Heart left ventricle (tissue), 16 donors: Measurements from ENCODE around the gene DMD. TPM values are rescaled to one million over a fixed set of nuclear protein-coding genes. Genes with fewer than 3 reads are reported as not detected.
A peak's percentile ranks its signal among the peaks of the same experiment; 100 is the strongest.

Experiments used
- ATAC-seq, 4 donors: fragments of 200-7000 bp; cut with Tn5 transposase; one replicate each; pipeline ENCODE4 v1.9.1; 2020 to 2022; ENCODE audit warnings: moderate library complexity in 4 of 4, mild to moderate bottlenecking in 3 of 4, moderate number of reproducible peaks in 1 of 4
- DNase-seq, 5 donors: peaks; one replicate each; pipeline ENCODE4 v3.0.0-alpha.2; 2020
- H3K27ac ChIP-seq, 12 donors: fragments of 200-600 bp; sonication (generic) in 4 of 12; one replicate each; pipeline versions ENCODE4 v1.5.0 to v1.8.0; 2016 to 2022; ENCODE audit warnings: mild to moderate bottlenecking in 2 of 12
- H3K27me3 ChIP-seq, 9 donors: fragments of 200-600 bp; sonication (generic) in 2 of 9; one replicate each; pipeline versions ENCODE4 v1.5.1 to v1.8.0; 2016 to 2022; ENCODE audit warnings: mild to moderate bottlenecking in 3 of 9
- H3K36me3 ChIP-seq, 9 donors: fragments of 200-600 bp; sonication (generic) in 2 of 9; one replicate each; pipeline versions ENCODE4 v1.5.0 to v1.8.0; 2018 to 2022; ENCODE audit warnings: mild to moderate bottlenecking in 2 of 9
- H3K4me1 ChIP-seq, 12 donors: fragments of 200-600 bp; sonication (generic) in 4 of 12; one replicate each; pipeline versions ENCODE4 v1.5.0 to v1.8.0; 2016 to 2022; ENCODE audit warnings: mild to moderate bottlenecking in 3 of 12
- H3K4me3 ChIP-seq, 12 donors: fragments of 200-600 bp; sonication (generic) in 4 of 12; one replicate each; pipeline versions ENCODE4 v1.5.0 to v1.8.0; 2017 to 2022; ENCODE audit warnings: mild to moderate bottlenecking in 9 of 12, moderate library complexity in 4 of 12
- H3K9me3 ChIP-seq, 12 donors: fragments of 200-600 bp; sonication (generic) in 4 of 12; one replicate each; pipeline versions ENCODE4 v1.5.0 to v1.8.0; 2016 to 2022; ENCODE audit warnings: mild to moderate bottlenecking in 1 of 12
- POLR2A ChIP-seq, 2 donors: fragments of 450-650 bp; IDR thresholded peaks; one replicate each; pipeline ENCODE4 v1.6.1; 2017; ENCODE audit warnings: antibody characterized with exemption in 2 of 2, mild to moderate bottlenecking in 2 of 2, moderate library complexity in 2 of 2
- WGBS, 4 donors: extraction: QIAGEN DNeasy Blood & Tissue Kit in 2 of 4; methylation state at CpG; one replicate each; pipeline versions ENCODE4 v1.1.5 to v1.1.7; 2013 to 2018; 5-methylcytosine and 5-hydroxymethylcytosine counted together
- intact Hi-C, 10 donors: fragments of 100-400 bp; cut with DNase I; formaldehyde crosslinking; loops; one replicate each; pipeline versions ENCODE4 v1.11.1 to v1.14.2; 2022
- polyA plus RNA-seq, 2 donors: library from polyadenylated mRNA; stranded (reverse); fragments of 200-250 nt; gene quantifications; one replicate each; pipeline ENCODE4 v1.2.3, GENCODE V29; 2013
- total RNA-seq, 9 donors: library from RNA; depleted of rRNA in 2 of 9; stranded (reverse); fragments of >200 nt in 2 of 9; fragmentation: NEBNext Ultra II Directional in 3 of 9; extraction: Animal tissue kit (Norgen Biotek cat#: 25700) in 3 of 9; gene quantifications; one replicate each; pipeline versions ENCODE4 v1.1.0 to v1.2.4, GENCODE V29; 2016 to 2023
- TF ChIP-seq, protein P1 (sequence below), 12 donors: fragments of 200-600 bp; sonication (generic) in 4 of 12; IDR thresholded peaks; one replicate each; pipeline versions ENCODE4 v1.5.0 to v1.8.0; 2018 to 2022; ENCODE audit warnings: antibody characterized with exemption in 12 of 12, mild to moderate bottlenecking in 5 of 12
- donor health status: ischemic (EF 13 %, LVEDD 7.1; RV severe dilation, severe dysfunction).
- donor health status: healthy with polysubstance abuse.
- donor health status: DM: no; HTN: yes; CAD: no.
- donor health status: DM: no; HTN: no; CAD: no.
- donor health status: ischemic (EF 25% LVEDD 6.9; RV normal size, moderate dysfunction).
- donor health status: ischemic (EF 25% LVEDD 5.7; RV mildly dilated, moderate dysfunction).
- donor health status: healthy.
- donor health status: DM: yes; HTN: yes; CAD: no.
- donor health status: ischemic (EF 35%, LVEDD 5.7; RV mildly dilated, moderate dysfunction).
- donor health status: nonischemic (EF 11% LVEDD 7.7; RV severe dilation, severe dysfunction).
- donor health status: DM: yes; HTN: yes; CAD: no.
- donor health status: PGD.
- donor health status: ischemic (EF 29% LVEDD 5.4; RV normal size, mild dysfunction).
- donor health status: nonischemic (EF 23%, LVEDD 6.1; RV moderate dilation, normal function).

DMD gene
- total and polyA plus RNA-seq, 11 donors: 34.7 to 236 (median 162) TPM

- ATAC-seq: no peak
- WGBS, 4 donors: 55 to 66% (median 63%) methylated on average over 2 of the region's 2 CpGs
- no peaks in the 10 kb centered on the region for H3K4me1 ChIP-seq
- no peak overlapping the region for H3K4me3 ChIP-seq
- H3K27ac ChIP-seq: no peak overlapping the region
- H3K27me3 ChIP-seq: peaks cover 0 to 3% (median 0%) of the 10 kb centered on the region in 9 donors
- no peak for DNase-seq
- intact Hi-C loops: no loop called here
- no peaks in the 10 kb centered on the region for H3K36me3 ChIP-seq
- TF ChIP-seq, protein P1, sequence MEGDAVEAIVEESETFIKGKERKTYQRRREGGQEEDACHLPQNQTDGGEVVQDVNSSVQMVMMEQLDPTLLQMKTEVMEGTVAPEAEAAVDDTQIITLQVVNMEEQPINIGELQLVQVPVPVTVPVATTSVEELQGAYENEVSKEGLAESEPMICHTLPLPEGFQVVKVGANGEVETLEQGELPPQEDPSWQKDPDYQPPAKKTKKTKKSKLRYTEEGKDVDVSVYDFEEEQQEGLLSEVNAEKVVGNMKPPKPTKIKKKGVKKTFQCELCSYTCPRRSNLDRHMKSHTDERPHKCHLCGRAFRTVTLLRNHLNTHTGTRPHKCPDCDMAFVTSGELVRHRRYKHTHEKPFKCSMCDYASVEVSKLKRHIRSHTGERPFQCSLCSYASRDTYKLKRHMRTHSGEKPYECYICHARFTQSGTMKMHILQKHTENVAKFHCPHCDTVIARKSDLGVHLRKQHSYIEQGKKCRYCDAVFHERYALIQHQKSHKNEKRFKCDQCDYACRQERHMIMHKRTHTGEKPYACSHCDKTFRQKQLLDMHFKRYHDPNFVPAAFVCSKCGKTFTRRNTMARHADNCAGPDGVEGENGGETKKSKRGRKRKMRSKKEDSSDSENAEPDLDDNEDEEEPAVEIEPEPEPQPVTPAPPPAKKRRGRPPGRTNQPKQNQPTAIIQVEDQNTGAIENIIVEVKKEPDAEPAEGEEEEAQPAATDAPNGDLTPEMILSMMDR (IDR thresholded peaks at IDR 0.05): no peak
- TF ChIP-seq POLR2A (IDR thresholded peaks at IDR 0.05): no peak
- H3K9me3 ChIP-seq: no peaks in the 10 kb centered on the region
These were observed 1509.1 kb downstream of the DMD start for GRCh38 chrX:31702222-31702621.

- no peak for ATAC-seq
- 66 to 88% (median 78%) methylated on average over 7 of the region's 7 CpGs for WGBS, 4 donors
- Histone ChIP-seq H3K4me1 (no peaks in the 10 kb centered on the region), H3K27ac (no peak overlapping the region), H3K9me3 (peaks cover 0 to 8% (median 0%) of the 10 kb centered on the region in 12 donors), H3K4me3 (no peak overlapping the region), H3K27me3 (no peaks in the 10 kb centered on the region), H3K36me3 (no peaks in the 10 kb centered on the region)
- intact Hi-C loops: no loop called here
- DNase-seq: no peak
- TF ChIP-seq, protein P1 (IDR thresholded peaks at IDR 0.05): no peak
- no peak for TF ChIP-seq POLR2A (IDR thresholded peaks at IDR 0.05)
These were observed 1513.9 kb downstream of the DMD start for GRCh38 chrX:31697294-31697916.

GRCh38 chrX:31679861-31680260, 1531.5 kb downstream of the DMD start:
- H3K4me3 ChIP-seq: no peak overlapping the region
- no peak overlapping the region for H3K27ac ChIP-seq
- H3K9me3 ChIP-seq: no peaks in the 10 kb centered on the region
- no peaks in the 10 kb centered on the region for H3K27me3 ChIP-seq
- no peaks in the 10 kb centered on the region for H3K4me1 ChIP-seq
- no peak for DNase-seq
- TF ChIP-seq POLR2A (IDR thresholded peaks at IDR 0.05): no peak
- TF ChIP-seq, protein P1 (IDR thresholded peaks at IDR 0.05): no peak
- intact Hi-C loops: no loop called here
- no peak for ATAC-seq
- H3K36me3 ChIP-seq: no peaks in the 10 kb centered on the region

- Histone ChIP-seq H3K27me3 (no peaks in the 10 kb centered on the region), H3K27ac (no peak overlapping the region), H3K4me1 (no peaks in the 10 kb centered on the region), H3K36me3 (no peaks in the 10 kb centered on the region), H3K4me3 (no peak overlapping the region), H3K9me3 (no peaks in the 10 kb centered on the region)
- 52 to 70% (median 60%) methylated on average over 3 of the region's 3 CpGs for WGBS, 4 donors
- DNase-seq (no peak), ATAC-seq (peak in 2 of 4 donors; percentile 36 to 76)
- TF ChIP-seq POLR2A (IDR thresholded peaks at IDR 0.05): no peak
- TF ChIP-seq, protein P1 (IDR thresholded peaks at IDR 0.05): no peak
- intact Hi-C loops: no loop called here
These were observed 1541.1 kb downstream of the DMD start for GRCh38 chrX:31670245-31670644.
